Right kidney (tissue), 1 donor: Measurements from ENCODE around the gene GTF2F1.
"Not testable (repeated sequence)": the region's sequence is repeated elsewhere in the genome, so short reads cannot be mapped to it uniquely, and the experiment has no call there.

ENCODE experiments used
- DNase-seq: peaks from one replicate; pipeline ENCODE4 v3.0.0-alpha.2; 2016

The GTF2F1 gene

DNA sequence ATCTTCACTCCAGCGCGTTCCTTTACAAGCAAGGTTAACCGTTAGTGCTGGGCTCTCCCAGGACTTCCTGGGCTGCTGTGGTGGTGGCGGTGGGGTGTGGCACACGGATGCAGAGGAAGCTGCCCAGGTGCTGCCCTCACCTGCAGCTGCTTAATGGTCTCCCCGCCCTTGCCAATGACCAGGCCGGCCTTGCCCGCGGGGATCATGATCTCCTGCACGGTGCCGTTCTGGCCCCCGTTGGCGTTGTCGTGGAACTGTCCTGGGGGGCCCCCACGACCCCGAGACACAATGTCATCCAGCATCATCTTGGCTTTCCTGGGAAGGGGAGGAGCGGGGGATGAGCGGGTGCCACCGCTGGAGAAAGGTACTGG is 25.6 kb upstream of the GTF2F1 start:
- no peak for DNase-seq

- no peak for DNase-seq
These were observed 25.0 kb upstream of the GTF2F1 start for GRCh38 chr19:6417713-6418561.

DNA sequence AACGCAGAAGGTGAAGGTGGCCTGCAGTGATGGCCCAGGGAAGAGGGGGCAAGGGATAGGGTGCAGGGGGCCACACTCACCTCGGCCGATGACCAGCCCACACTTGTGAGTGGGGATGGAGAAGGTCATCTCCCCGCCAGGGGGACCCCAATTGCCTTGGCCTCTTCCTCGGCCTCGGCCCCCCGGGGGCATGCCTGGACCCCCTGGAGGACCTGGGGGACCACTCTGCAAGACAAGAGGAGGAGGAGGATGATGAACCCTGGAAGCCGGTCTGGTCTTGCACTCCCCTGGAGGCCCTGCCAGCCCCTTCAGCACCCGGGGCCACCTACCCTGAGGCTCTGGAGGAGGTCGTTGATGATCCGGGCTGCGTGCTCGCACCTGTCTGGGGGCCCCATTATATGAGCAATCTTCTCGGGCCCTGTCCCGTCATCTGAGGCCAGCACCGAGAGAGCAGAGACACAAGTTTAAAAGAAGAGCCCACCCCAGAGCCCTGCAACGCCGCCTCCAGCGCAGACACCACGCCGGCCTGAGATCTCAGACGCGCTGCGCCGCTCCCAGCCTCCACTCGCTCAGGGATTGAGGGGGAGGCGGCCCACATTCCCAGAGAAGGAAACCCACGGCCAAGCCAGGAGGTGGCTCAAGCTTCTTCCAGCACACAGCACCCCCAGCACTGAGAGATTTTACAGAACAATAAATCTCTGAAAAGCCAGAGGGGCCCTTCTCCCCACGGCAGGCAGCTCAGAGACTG is 23.9 kb upstream of the GTF2F1 start:
- DNase-seq: no peak

GRCh38 chr19:6415591-6416190 is 22.7 kb upstream of the GTF2F1 start:
- DNase-seq: no peak

DNA sequence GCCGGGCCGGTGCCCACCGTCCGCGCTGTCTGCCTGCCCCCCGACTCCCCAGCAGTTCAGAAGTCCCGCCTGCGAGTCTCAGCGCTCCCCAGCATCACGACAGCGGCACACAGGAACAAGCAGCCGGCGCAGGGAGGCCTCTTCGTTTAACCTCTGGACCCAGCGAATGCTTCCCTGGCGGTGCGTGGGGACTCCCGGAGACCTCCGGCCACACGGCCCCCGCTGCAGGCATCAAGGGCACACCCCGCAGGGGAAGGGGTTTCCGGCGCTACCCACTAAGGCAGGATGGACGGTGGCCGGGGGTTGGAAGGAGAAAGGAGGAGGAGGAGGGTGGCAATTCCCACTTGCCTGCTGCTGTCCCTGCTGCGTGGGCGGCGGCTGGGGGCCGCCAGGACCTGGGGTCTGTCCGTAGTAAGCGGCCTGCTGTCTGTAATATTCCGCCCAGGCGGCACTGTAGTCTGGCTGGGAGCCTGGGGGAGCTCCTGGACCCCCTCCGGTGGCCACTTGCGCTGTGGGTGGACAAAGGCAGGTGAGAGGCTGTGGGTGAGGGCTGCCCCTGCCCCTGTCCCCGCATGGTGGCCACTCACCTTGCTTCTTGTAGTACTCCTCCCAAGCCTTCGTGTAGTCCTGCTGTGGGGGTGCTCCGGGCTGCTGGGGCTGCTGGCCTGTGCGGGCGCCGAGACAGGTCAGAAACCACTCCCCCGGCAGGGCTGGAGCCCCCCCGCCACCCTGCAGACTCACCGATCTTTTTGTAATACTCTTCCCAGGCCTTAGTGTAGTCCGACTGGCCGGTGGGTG is 22.0 kb upstream of the GTF2F1 start:
- DNase-seq: no peak

GRCh38 chr19:6413721-6414643 is 21.0 kb upstream of the GTF2F1 start:
- peak; percentile 23 for DNase-seq

DNA sequence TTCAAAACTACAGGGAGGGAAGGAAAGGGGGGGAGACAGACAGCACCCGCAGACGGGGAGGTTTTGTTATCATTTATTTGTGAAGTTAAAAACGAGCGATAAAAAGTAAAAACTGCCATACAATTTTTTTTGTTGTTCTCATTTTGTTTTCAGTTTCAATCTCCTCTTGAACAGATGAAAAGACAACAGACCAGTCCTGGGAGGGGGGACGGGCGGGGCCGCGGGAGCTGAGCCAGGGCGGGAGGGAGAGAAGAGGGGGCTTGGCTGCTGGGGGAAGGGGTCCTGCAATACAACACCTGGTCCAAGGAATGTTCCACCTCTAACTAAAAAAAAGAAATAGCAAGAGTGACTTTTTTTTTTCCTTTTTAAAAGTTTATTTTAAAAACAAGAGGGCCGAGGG is 20.3 kb upstream of the GTF2F1 start:
- DNase-seq: no peak

GRCh38 chr19:6412447-6413091 is 19.6 kb upstream of the GTF2F1 start:
- DNase-seq: peak; percentile 47

GRCh38 chr19:6412061-6412446 is 19.1 kb upstream of the GTF2F1 start:
- no peak for DNase-seq

DNA sequence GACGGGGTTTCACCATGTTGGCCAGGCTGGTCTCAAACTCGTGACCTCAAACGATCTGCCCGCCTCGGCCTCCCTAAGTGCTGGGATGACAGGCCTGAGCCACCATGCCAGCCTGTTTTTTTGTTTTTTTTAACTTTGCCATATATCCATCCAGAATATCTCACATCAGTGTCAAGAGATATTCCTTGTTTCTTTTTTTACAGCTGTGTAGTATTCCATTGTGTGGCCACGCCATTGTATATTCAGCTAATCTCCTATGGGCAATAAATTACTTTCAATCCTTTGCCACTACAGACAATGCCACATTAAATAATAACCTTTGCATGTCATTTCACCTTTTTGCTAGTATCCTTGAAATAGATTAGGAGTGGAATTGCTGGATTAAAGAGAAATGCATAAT is 16.4 kb upstream of the GTF2F1 start:
- DNase-seq: no peak

DNA sequence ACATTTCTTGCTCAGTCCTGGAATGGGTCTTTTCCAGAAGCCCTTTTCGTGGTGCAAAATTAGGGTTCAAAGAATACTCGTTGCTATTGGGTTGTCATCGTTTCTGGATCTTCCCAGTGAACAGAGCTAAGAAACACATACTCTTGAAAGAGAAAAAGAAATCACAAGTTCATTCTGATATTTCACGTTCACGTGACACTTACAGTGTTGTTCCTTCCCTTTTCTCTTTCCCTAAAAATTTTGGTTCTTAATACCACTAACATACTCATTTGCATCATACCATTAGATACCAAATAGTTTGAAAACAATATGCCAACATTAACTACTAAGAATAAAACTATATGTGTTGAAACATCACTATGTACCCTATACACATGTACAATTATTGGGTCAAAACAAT is 13.4 kb upstream of the GTF2F1 start:
- no peak for DNase-seq

GRCh38 chr19:6402837-6403608 is 10.1 kb upstream of the GTF2F1 start:
- peak; percentile 51 for DNase-seq

DNA sequence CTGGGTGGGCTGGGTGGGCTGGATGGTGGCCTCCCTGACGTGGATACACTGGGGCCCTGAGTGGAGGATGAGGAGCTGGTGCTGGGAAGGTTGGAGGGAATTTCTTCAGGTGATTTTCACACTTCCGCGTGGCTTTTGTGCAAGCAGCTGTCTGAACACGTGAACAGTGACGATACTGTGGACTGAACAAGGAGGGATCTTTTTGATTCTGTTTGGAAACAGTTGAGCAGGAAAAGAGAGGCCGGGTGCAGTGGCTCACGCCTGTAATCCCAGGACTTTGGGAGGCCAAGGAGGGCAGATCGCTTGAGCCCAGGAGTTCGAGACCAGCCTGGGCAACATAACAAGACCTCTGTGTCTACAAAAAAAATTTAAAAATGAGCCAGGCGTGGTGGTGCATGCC is 9.1 kb upstream of the GTF2F1 start:
- no peak for DNase-seq

DNA sequence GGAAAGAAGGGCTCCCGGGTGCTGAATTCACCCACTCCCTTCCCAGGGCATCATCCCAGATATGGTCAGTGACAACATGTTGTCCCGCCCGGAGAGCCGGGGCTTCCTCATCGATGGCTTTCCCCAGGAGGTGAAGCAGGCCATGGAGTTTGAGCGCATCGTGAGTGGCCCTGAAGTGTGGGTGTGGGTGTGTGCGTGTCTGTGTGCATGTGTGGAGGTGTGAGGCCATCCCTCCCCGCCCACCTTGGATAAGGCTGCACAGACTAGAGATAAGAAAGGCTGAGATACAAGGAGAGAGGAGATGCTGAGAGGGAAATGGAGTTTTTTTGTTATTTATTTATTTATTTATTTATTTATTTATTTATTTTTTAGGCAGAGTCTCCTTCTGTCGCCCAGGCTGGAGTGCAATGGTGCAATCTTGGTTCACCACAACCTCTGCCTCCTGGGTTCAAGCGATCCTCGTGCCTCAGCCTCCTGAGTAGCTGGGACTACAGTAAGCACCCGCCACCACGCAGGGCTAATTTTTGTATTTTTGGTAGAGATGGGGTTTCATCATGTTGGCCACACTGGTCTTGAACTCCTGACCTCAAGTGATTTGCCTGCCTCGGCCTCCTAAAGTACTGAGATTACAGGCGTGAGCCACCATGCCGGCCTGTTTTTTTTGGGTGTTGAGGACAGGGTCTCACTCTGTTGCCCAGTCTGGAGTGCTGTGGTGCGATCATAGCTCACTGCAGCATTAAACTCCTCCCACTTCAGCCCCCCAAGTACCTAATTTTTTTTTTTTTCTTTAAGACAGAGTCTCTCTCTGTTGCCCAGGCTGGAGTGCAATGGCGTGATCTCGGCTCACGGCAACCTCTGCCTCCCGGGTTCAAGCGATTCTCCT is 7.3 kb upstream of the GTF2F1 start:
- DNase-seq: not testable (repeated sequence)

- no peak for DNase-seq
These were observed 3.3 kb upstream of the GTF2F1 start for GRCh38 chr19:6396305-6396704.

GRCh38 chr19:6394831-6395230 is 1.9 kb upstream of the GTF2F1 start:
- no peak for DNase-seq

GRCh38 chr19:6393983-6394412 is 1.0 kb upstream of the GTF2F1 start:
- DNase-seq: no peak

- no peak for DNase-seq
These were observed 517 bp downstream of the GTF2F1 start for GRCh38 chr19:6392221-6393073.
